ENCODE data around the gene PLOD2. TPM values are rescaled to one million over a fixed set of nuclear protein-coding genes. Genes with fewer than 3 reads are reported as not detected.

PLOD2 gene
- total RNA-seq, 1 donor from 2014 or later: 208 TPM

GRCh38 chr3:146128939-146129338, 32.0 kb downstream of the PLOD2 start:
- Mint-ChIP-seq H3K36me3 (ENCODE audit: low read depth) (peaks cover 2% of the 10 kb centered on the region), H3K9me3 (ENCODE audit: low read depth) (peaks cover 3% of the 10 kb centered on the region), H3K4me1 (ENCODE audit: low read depth) (peaks cover 90% of the 10 kb centered on the region), H3K27ac (ENCODE audit: unreplicated experiment) (peak overlapping the region; percentile 58), H3K27me3 (ENCODE audit: low read depth) (no peaks in the 10 kb centered on the region), H3K4me3 (ENCODE audit: unreplicated experiment) (no peak overlapping the region)
- DNase-seq (ENCODE audit: low spot score): no peak
- TF ChIP-seq CTCF (IDR thresholded peaks at IDR 0.05): no peak

GRCh38 chr3:146128179-146128578, 32.8 kb downstream of the PLOD2 start:
- peaks cover 6% of the 10 kb centered on the region for H3K36me3 Mint-ChIP-seq (ENCODE audit: low read depth)
- H3K9me3 Mint-ChIP-seq (ENCODE audit: low read depth): peaks cover 3% of the 10 kb centered on the region

GRCh38 chr3:146125951-146126350, 35.0 kb downstream of the PLOD2 start:
- H3K9me3 Mint-ChIP-seq (ENCODE audit: low read depth): peaks cover 5% of the 10 kb centered on the region
- peak overlapping the region; percentile 88 for H3K27ac Mint-ChIP-seq (ENCODE audit: unreplicated experiment)
- H3K4me3 Mint-ChIP-seq (ENCODE audit: unreplicated experiment): no peak overlapping the region
- peaks cover 20% of the 10 kb centered on the region for H3K36me3 Mint-ChIP-seq (ENCODE audit: low read depth)
- no peaks in the 10 kb centered on the region for H3K27me3 Mint-ChIP-seq (ENCODE audit: low read depth)
- H3K4me1 Mint-ChIP-seq (ENCODE audit: low read depth): peaks cover 82% of the 10 kb centered on the region
- TF ChIP-seq CTCF (IDR thresholded peaks at IDR 0.05): no peak
- DNase-seq (ENCODE audit: low spot score): no peak

More at GRCh38 chr3:146128179-146128578, 32.8 kb downstream of the PLOD2 start:
- DNase-seq (ENCODE audit: low spot score): no peak
- H3K4me1 Mint-ChIP-seq (ENCODE audit: low read depth): peaks cover 88% of the 10 kb centered on the region
- H3K27ac Mint-ChIP-seq (ENCODE audit: unreplicated experiment): peak overlapping the region; percentile 32
- TF ChIP-seq CTCF (IDR thresholded peaks at IDR 0.05): no peak
- no peaks in the 10 kb centered on the region for H3K27me3 Mint-ChIP-seq (ENCODE audit: low read depth)
- H3K4me3 Mint-ChIP-seq (ENCODE audit: unreplicated experiment): no peak overlapping the region

- DNase-seq (ENCODE audit: low spot score): no peak
- Mint-ChIP-seq H3K27ac (ENCODE audit: unreplicated experiment) (peak overlapping the region; percentile 94), H3K9me3 (ENCODE audit: low read depth) (peaks cover 5% of the 10 kb centered on the region), H3K27me3 (ENCODE audit: low read depth) (no peaks in the 10 kb centered on the region), H3K4me1 (ENCODE audit: low read depth) (peaks cover 66% of the 10 kb centered on the region), H3K36me3 (ENCODE audit: low read depth) (peaks cover 30% of the 10 kb centered on the region), H3K4me3 (ENCODE audit: unreplicated experiment) (no peak overlapping the region)
- TF ChIP-seq CTCF (IDR thresholded peaks at IDR 0.05): no peak
Measured at GRCh38 chr3:146124126-146124801, 36.7 kb downstream of the PLOD2 start.

GRCh38 chr3:146117406-146118285, 43.3 kb downstream of the PLOD2 start:
- peaks cover 61% of the 10 kb centered on the region for H3K36me3 Mint-ChIP-seq (ENCODE audit: low read depth)
- peak overlapping the region; percentile 92 for H3K27ac Mint-ChIP-seq (ENCODE audit: unreplicated experiment)
- no peaks in the 10 kb centered on the region for H3K27me3 Mint-ChIP-seq (ENCODE audit: low read depth)
- DNase-seq (ENCODE audit: low spot score): no peak
- TF ChIP-seq CTCF (IDR thresholded peaks at IDR 0.05): no peak
- H3K9me3 Mint-ChIP-seq (ENCODE audit: low read depth): peaks cover 22% of the 10 kb centered on the region
- peaks cover 35% of the 10 kb centered on the region for H3K4me1 Mint-ChIP-seq (ENCODE audit: low read depth)
- no peak overlapping the region for H3K4me3 Mint-ChIP-seq (ENCODE audit: unreplicated experiment)
